HepG2 (cell line): ENCODE measurements around the gene LSS. TPM values are rescaled to one million over a fixed set of nuclear protein-coding genes. Genes with fewer than 3 reads are reported as not detected.

Source experiments
- ATAC-seq: fragments of 200-7000 bp; cut with Tn5 transposase; 3 replicates; pipeline ENCODE4 v1.9.1; 2020; ENCODE audit warnings: mild to moderate bottlenecking, moderate library complexity
- BruUV-seq: library from RNA; stranded (reverse); fragments of 400-500 nt; replicated peaks from 2 replicates; lab custom pipeline; 2021; lab: Mats Ljungman, UMichigan
- CTCF ChIA-PET: fragments of 300-600 bp; formaldehyde crosslinking; extraction: SDS; loops from one replicate; lab custom pipeline; 2021; ENCODE audit warnings: low total read pairs, inconsistent platforms, low intra/inter-chr PET ratio; lab: Yijun Ruan, JAX
- POLR2A ChIA-PET: fragments of 350-600 bp; sonication (Branson Sonifier 250); formaldehyde crosslinking; loops from one replicate; lab custom pipeline; 2020; ENCODE audit warnings: antibody characterized with exemption, inconsistent platforms; lab: Yijun Ruan, JAX
- DNase-seq: peaks from one replicate; pipeline ENCODE4 v3.0.0-alpha.2; 2015; ENCODE audit warnings: low spot score
- FAIRE-seq: peaks from 3 replicates; lab custom pipeline; 2011; peaks lifted over from hg19 to GRCh38; lab: Jason Lieb, UNC
- H2AFZ ChIP-seq: one replicate; pipeline ENCODE4 v1.6.1; 2011; ENCODE audit warnings: low read length, inconsistent platforms
- H3K27ac ChIP-seq: fragments of 300-600 bp; 3 replicates; pipeline ENCODE4 v1.8.0; 2011; ENCODE audit warnings: mixed run types, mild to moderate bottlenecking, mixed read lengths, low read length, inconsistent platforms; ENCODE audit not compliant: insufficient read depth; ENCODE audit errors: extremely low read length
- H3K27me3 ChIP-seq, 2 experiments: fragments of 200-600 bp in 1 of 2; 2 replicates in 1 of 2; 3 replicates in 1 of 2; pipeline versions ENCODE4 v1.6.0 to v1.8.0; 2011; ENCODE audit warnings: low read length in 2 of 2, mild to moderate bottlenecking in 2 of 2, moderate library complexity in 2 of 2, inconsistent platforms in 1 of 2; ENCODE audit not compliant: insufficient read depth in 2 of 2, control insufficient read depth in 1 of 2
- H3K36me3 ChIP-seq, 2 experiments: fragments of 200-600 bp in 1 of 2; replicated peaks in 1 of 2; 2 replicates in 1 of 2; 3 replicates in 1 of 2; pipeline versions ENCODE4 v1.5.1 to v1.8.0; 2011; ENCODE audit warnings: low read length in 2 of 2, inconsistent platforms in 1 of 2; ENCODE audit not compliant: insufficient read depth in 2 of 2, control insufficient read depth in 1 of 2
- H3K4me1 ChIP-seq: 2 replicates; pipeline ENCODE4 v1.5.1; 2012; ENCODE audit warnings: low read length, inconsistent platforms; ENCODE audit not compliant: insufficient read depth
- H3K4me2 ChIP-seq: 2 replicates; pipeline ENCODE4 v1.6.0; 2011; ENCODE audit warnings: low read depth, low read length, inconsistent platforms
- H3K4me3 ChIP-seq, 3 experiments: fragments of 200-600 bp in 1 of 3; sonication (generic), shearing (Covaris generic) in 1 of 3; replicated peaks in 1 of 3; 2 replicates each; pipeline ENCODE4 v1.5.1; 2011 to 2016; ENCODE audit warnings: low read length in 3 of 3, inconsistent platforms in 2 of 3, low read depth in 2 of 3, mild to moderate bottlenecking in 2 of 3, control low read depth in 1 of 3, mixed read lengths in 1 of 3; ENCODE audit not compliant: insufficient read depth in 1 of 3
- H3K79me2 ChIP-seq: one replicate; pipeline ENCODE4 v1.6.1; 2011; ENCODE audit warnings: low read length, inconsistent platforms; ENCODE audit not compliant: insufficient read depth
- H3K9ac ChIP-seq: 2 replicates; pipeline ENCODE4 v1.6.0; 2011; ENCODE audit warnings: mild to moderate bottlenecking, low read depth, low read length, inconsistent platforms; ENCODE audit not compliant: insufficient read depth
- H3K9me3 ChIP-seq: 2 replicates; pipeline ENCODE4 v1.5.1; 2012; ENCODE audit warnings: mild to moderate bottlenecking, low read length
- H4K20me1 ChIP-seq: 2 replicates; pipeline ENCODE4 v1.6.0; 2011; ENCODE audit warnings: inconsistent platforms, mild to moderate bottlenecking, low read length, moderate library complexity; ENCODE audit not compliant: insufficient read depth
- ATF1 ChIP-seq: IDR thresholded peaks from 2 replicates; pipeline ENCODE4 v1.6.1; 2016; ENCODE audit warnings: mild to moderate bottlenecking, control low read depth
- KDM6A ChIP-seq: IDR thresholded peaks from 2 replicates; pipeline ENCODE4 v1.6.1; 2016; ENCODE audit warnings: low read depth
- LRRFIP1 ChIP-seq: sonication (generic); formaldehyde crosslinking; conservative IDR thresholded peaks from 2 replicates; pipeline ENCODE4 v1.4.0; 2020; ENCODE audit warnings: missing genetic modification reagents
- NBN ChIP-seq: fragments of 450-650 bp; conservative IDR thresholded peaks from 2 replicates; pipeline ENCODE4 v1.6.1; 2017
- SALL1 ChIP-seq: sonication (generic); formaldehyde crosslinking; IDR thresholded peaks from 2 replicates; pipeline ENCODE4 v1.8.0; 2022; ENCODE audit warnings: mild to moderate bottlenecking, missing genetic modification reagents
- SATB2 ChIP-seq: sonication (generic); formaldehyde crosslinking; IDR thresholded peaks from 2 replicates; pipeline ENCODE4 v1.5.0; 2020; ENCODE audit warnings: missing genetic modification reagents
- SMAD9 ChIP-seq: sonication (generic); formaldehyde crosslinking; IDR thresholded peaks from 2 replicates; pipeline ENCODE4 v1.5.1; 2020; ENCODE audit warnings: mild to moderate bottlenecking, missing genetic modification reagents
- SRSF1 ChIP-seq: fragments of 200-400 bp; formaldehyde crosslinking; optimal IDR thresholded peaks from 2 replicates; pipeline ENCODE3; 2017; ENCODE audit warnings: mild to moderate bottlenecking, low read depth, low read length, moderate library complexity
- TFDP1 ChIP-seq: IDR thresholded peaks from 2 replicates; pipeline ENCODE4 v1.6.1; 2016; ENCODE audit warnings: missing compliant biosample characterization, missing genetic modification reagents, borderline replicate concordance
- ZNF296 ChIP-seq: sonication (generic); formaldehyde crosslinking; conservative IDR thresholded peaks from 2 replicates; pipeline ENCODE4 v1.5.0; 2020; ENCODE audit warnings: mild to moderate bottlenecking, missing genetic modification reagents
- ZNF317 ChIP-seq: sonication (generic); formaldehyde crosslinking; IDR thresholded peaks from 2 replicates; pipeline ENCODE4 v1.5.0; 2020; ENCODE audit warnings: mild to moderate bottlenecking, missing genetic modification reagents
- ZNF430 ChIP-seq: sonication (generic); formaldehyde crosslinking; IDR thresholded peaks from 2 replicates; pipeline ENCODE4 v1.9.0; 2021; ENCODE audit warnings: mild to moderate bottlenecking, missing genetic modification reagents
- ZNF589 ChIP-seq: sonication (generic); formaldehyde crosslinking; conservative IDR thresholded peaks from 2 replicates; pipeline ENCODE4 v1.8.0; 2022; ENCODE audit warnings: mild to moderate bottlenecking, moderate library complexity, missing genetic modification reagents
- WGBS: methylation state at CpG from one replicate; pipeline ENCODE4 v1.1.6; 2017; ENCODE audit warnings: low lambda C conversion rate; 5-methylcytosine and 5-hydroxymethylcytosine counted together
- in situ Hi-C: cut with HindIII; loops from 2 replicates; pipeline ENCODE4 v1.10.0; 2017; ENCODE audit warnings: low pct_unique_long_range_greater_than_20kb; ENCODE audit not compliant: extremely low pct_ligation_motif_present
- intact Hi-C: fragments of 100-400 bp; cut with micrococcal nuclease; formaldehyde crosslinking; loops from one replicate; pipeline ENCODE4 v1.10.0; 2022; ENCODE audit not compliant: unreplicated experiment
- polyA plus RNA-seq, 8 experiments: library from polyadenylated mRNA; depleted of rRNA in 3 of 8; stranded (reverse) in 7 of 8; unstranded in 1 of 8; fragments of >200 nt; fragmentation: Illumina TruSeq in 4 of 8; extraction: Trizol in 4 of 8; gene quantifications; 2 replicates each; pipeline versions ENCODE4 v1.2.1 to v1.2.3, GENCODE V29; 2011 to 2016; ENCODE audit warnings: low read depth in 4 of 8, missing spikeins in 1 of 8, mixed read lengths in 1 of 8; ENCODE audit not compliant: insufficient read depth in 1 of 8
- total RNA-seq, 5 experiments: library from RNA; depleted of rRNA; stranded (reverse); fragments of >200 nt; fragmentation: Illumina TruSeq; extraction: Trizol; gene quantifications; 2 replicates each; pipeline ENCODE4 v1.2.3, GENCODE V29; 2016; ENCODE audit warnings: low read depth in 1 of 5
- TF ChIP-seq, protein P1 (sequence below): sonication (generic); formaldehyde crosslinking; IDR thresholded peaks from 2 replicates; pipeline ENCODE4 v1.4.0; 2020; ENCODE audit warnings: low read depth, mild to moderate bottlenecking, missing genetic modification reagents
- TF ChIP-seq, protein P2 (sequence below): sonication (generic); formaldehyde crosslinking; conservative IDR thresholded peaks from 2 replicates; pipeline ENCODE4 v1.8.0; 2022; ENCODE audit warnings: mild to moderate bottlenecking, moderate library complexity, missing genetic modification reagents
- TF ChIP-seq, protein P3 (sequence below): sonication (generic); formaldehyde crosslinking; IDR thresholded peaks from 2 replicates; pipeline ENCODE4 v1.4.0; 2020; ENCODE audit warnings: missing genetic modification reagents

LSS gene
- total and polyA plus RNA-seq, 2 of the 13 experiments (the other 11 are each of a cell fraction or from before 2014, with no cell fraction given), result 72.6 to 113 TPM

GRCh38 chr21:46202592-46203202, 25.9 kb downstream of the LSS start:
- CTCF ChIA-PET, result no interaction called here
- Histone ChIP-seq H3K4me3 (no peak overlapping the region), H3K27me3 (no peaks in the 10 kb centered on the region), H2AFZ (no peak overlapping the region), H3K27ac (no peak overlapping the region), H3K9me3 (no peaks in the 10 kb centered on the region), H4K20me1 (0 out of 2 replicates have a peak, but pooled peaks cover 2% of the 10 kb centered on the region), H3K79me2 (no peaks in the 10 kb centered on the region), H3K9ac (no peak overlapping the region), H3K36me3 (peaks cover 26 to 68% of the 10 kb centered on the region in 2 experiments), H3K4me2 (no peak overlapping the region), H3K4me1 (no peaks in the 10 kb centered on the region)
- in situ Hi-C loops (no loop called here), intact Hi-C loops (no loop called here)
- FAIRE-seq, result no peak
- 98% methylated on average over 6 of the region's 6 CpGs for WGBS
- BruUV-seq, result no TSS peak
- DNase-seq, result no peak
- no peak for ATAC-seq
- POLR2A ChIA-PET, result no interaction called here
- TF ChIP-seq LRRFIP1 (CRISPR knock-in tag), result no peak
- TF ChIP-seq, protein P1, sequence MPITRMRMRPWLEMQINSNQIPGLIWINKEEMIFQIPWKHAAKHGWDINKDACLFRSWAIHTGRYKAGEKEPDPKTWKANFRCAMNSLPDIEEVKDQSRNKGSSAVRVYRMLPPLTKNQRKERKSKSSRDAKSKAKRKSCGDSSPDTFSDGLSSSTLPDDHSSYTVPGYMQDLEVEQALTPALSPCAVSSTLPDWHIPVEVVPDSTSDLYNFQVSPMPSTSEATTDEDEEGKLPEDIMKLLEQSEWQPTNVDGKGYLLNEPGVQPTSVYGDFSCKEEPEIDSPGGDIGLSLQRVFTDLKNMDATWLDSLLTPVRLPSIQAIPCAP, result no peak
- TF ChIP-seq ZNF317 (CRISPR knock-in tag), result no peak
- TF ChIP-seq SRSF1, result no peak
- TF ChIP-seq ATF1 (CRISPR knock-in tag), result no peak
- no peak for TF ChIP-seq SATB2 (CRISPR knock-in tag)
- TF ChIP-seq ZNF296 (CRISPR knock-in tag), result no peak
- no peak for TF ChIP-seq SMAD9 (CRISPR knock-in tag)
- TF ChIP-seq KDM6A, result no peak
- TF ChIP-seq SALL1 (CRISPR knock-in tag), result no peak
- no peak for TF ChIP-seq ZNF589 (CRISPR knock-in tag)
- TF ChIP-seq TFDP1 (CRISPR knock-in tag), result no peak
- TF ChIP-seq NBN, result no peak
- TF ChIP-seq ZNF430, result no peak
- TF ChIP-seq, protein P2, sequence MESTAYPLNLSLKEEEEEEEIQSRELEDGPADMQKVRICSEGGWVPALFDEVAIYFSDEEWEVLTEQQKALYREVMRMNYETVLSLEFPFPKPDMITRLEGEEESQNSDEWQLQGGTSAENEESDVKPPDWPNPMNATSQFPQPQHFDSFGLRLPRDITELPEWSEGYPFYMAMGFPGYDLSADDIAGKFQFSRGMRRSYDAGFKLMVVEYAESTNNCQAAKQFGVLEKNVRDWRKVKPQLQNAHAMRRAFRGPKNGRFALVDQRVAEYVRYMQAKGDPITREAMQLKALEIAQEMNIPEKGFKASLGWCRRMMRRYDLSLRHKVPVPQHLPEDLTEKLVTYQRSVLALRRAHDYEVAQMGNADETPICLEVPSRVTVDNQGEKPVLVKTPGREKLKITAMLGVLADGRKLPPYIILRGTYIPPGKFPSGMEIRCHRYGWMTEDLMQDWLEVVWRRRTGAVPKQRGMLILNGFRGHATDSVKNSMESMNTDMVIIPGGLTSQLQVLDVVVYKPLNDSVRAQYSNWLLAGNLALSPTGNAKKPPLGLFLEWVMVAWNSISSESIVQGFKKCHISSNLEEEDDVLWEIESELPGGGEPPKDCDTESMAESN (CRISPR knock-in tag), result no peak
- TF ChIP-seq, protein P3, sequence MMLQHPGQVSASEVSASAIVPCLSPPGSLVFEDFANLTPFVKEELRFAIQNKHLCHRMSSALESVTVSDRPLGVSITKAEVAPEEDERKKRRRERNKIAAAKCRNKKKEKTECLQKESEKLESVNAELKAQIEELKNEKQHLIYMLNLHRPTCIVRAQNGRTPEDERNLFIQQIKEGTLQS (CRISPR knock-in tag), result no peak
